H9 (cell line): ENCODE results near the gene KLF15. TPM values are rescaled to one million over a fixed set of nuclear protein-coding genes. Genes with fewer than 3 reads are reported as not detected.

Experiments used
- DNase-seq: peaks from one replicate; pipeline ENCODE4 v3.0.0-alpha.2; 2017
- H2AFZ ChIP-seq: one replicate; pipeline ENCODE4 v1.6.1; 2013; ENCODE audit warnings: mild to moderate bottlenecking, low read length, control low read depth, moderate library complexity
- H2AK5ac ChIP-seq: 2 replicates; pipeline ENCODE4 v1.6.1; 2013; ENCODE audit warnings: low read length, control low read depth, mixed read lengths; ENCODE audit not compliant: insufficient read length
- H2BK120ac ChIP-seq: one replicate; pipeline ENCODE4 v1.6.1; 2013; ENCODE audit warnings: low read depth, mild to moderate bottlenecking, low read length, control low read depth, inconsistent platforms; ENCODE audit not compliant: poor library complexity, severe bottlenecking
- H2BK12ac ChIP-seq: 2 replicates; pipeline ENCODE4 v1.6.1; 2013; ENCODE audit warnings: low read length, control low read depth, mixed read lengths, low read depth; ENCODE audit not compliant: insufficient read length
- H2BK15ac ChIP-seq: 2 replicates; pipeline ENCODE4 v1.6.1; 2013; ENCODE audit warnings: low read depth, low read length, control low read depth
- H2BK20ac ChIP-seq: one replicate; pipeline ENCODE4 v1.6.1; 2013; ENCODE audit warnings: low read depth, mild to moderate bottlenecking, low read length, control low read depth, inconsistent platforms; ENCODE audit not compliant: poor library complexity, severe bottlenecking
- H2BK5ac ChIP-seq: 2 replicates; pipeline ENCODE4 v1.6.1; 2013; ENCODE audit warnings: low read length, control low read depth, mixed read lengths; ENCODE audit not compliant: insufficient read length
- H3K14ac ChIP-seq: 2 replicates; pipeline ENCODE4 v1.6.1; 2013; ENCODE audit warnings: low read length, control low read depth; ENCODE audit not compliant: insufficient read depth
- H3K18ac ChIP-seq: 2 replicates; pipeline ENCODE4 v1.6.1; 2013; ENCODE audit warnings: low read depth, mild to moderate bottlenecking, mixed read lengths, low read length, control low read depth; ENCODE audit not compliant: insufficient read length
- H3K23ac ChIP-seq: 2 replicates; pipeline ENCODE4 v1.6.1; 2013; ENCODE audit warnings: low read length, control low read depth, mixed read lengths, low read depth; ENCODE audit not compliant: insufficient read length
- H3K23me2 ChIP-seq: 2 replicates; pipeline ENCODE4 v1.6.1; 2013; ENCODE audit warnings: low read depth, mild to moderate bottlenecking, mixed read lengths, low read length, control low read depth; ENCODE audit not compliant: insufficient read length, poor library complexity, severe bottlenecking
- H3K27ac ChIP-seq: 2 replicates; pipeline ENCODE4 v1.5.1; 2013; ENCODE audit warnings: low read length, control low read depth, mixed read lengths, low read depth; ENCODE audit not compliant: insufficient read length
- H3K27me3 ChIP-seq: 2 replicates; pipeline ENCODE4 v1.6.1; 2013; ENCODE audit warnings: low read length, control low read depth, inconsistent platforms; ENCODE audit not compliant: insufficient read depth
- H3K4ac ChIP-seq: 2 replicates; pipeline ENCODE4 v1.6.1; 2013; ENCODE audit warnings: low read depth, mild to moderate bottlenecking, control low read depth, inconsistent platforms, low read length, moderate library complexity
- H3K4me1 ChIP-seq: 2 replicates; pipeline ENCODE4 v1.6.1; 2013; ENCODE audit warnings: low read length, control low read depth, inconsistent platforms; ENCODE audit not compliant: insufficient read depth
- H3K4me2 ChIP-seq: 2 replicates; pipeline ENCODE4 v1.6.1; 2013; ENCODE audit warnings: low read length, control low read depth, mixed read lengths; ENCODE audit not compliant: insufficient read length, insufficient read depth
- H3K56ac ChIP-seq: 2 replicates; pipeline ENCODE4 v1.6.1; 2013; ENCODE audit warnings: low read depth, mild to moderate bottlenecking, mixed read lengths, low read length, control low read depth; ENCODE audit not compliant: insufficient read length
- H3K79me1 ChIP-seq: 2 replicates; pipeline ENCODE4 v1.6.1; 2013; ENCODE audit warnings: low read depth, mild to moderate bottlenecking, moderate library complexity, low read length, control low read depth, inconsistent platforms; ENCODE audit not compliant: insufficient read depth, poor library complexity, severe bottlenecking
- H3K79me2 ChIP-seq: 2 replicates; pipeline ENCODE4 v1.6.1; 2013; ENCODE audit warnings: low read length, control low read depth, inconsistent platforms; ENCODE audit not compliant: insufficient read depth
- H3K9ac ChIP-seq: 2 replicates; pipeline ENCODE4 v1.6.1; 2013; ENCODE audit warnings: low read length, control low read depth, mixed read lengths; ENCODE audit not compliant: insufficient read length; ENCODE audit errors: extremely low read depth
- H3K9me3 ChIP-seq: one replicate; pipeline ENCODE4 v1.6.1; 2013; ENCODE audit warnings: low read depth, low read length, inconsistent platforms; ENCODE audit not compliant: control insufficient read depth
- H3T11ph ChIP-seq: one replicate; pipeline ENCODE4 v1.6.1; 2013; ENCODE audit warnings: mild to moderate bottlenecking, low read length, control low read depth, inconsistent platforms
- H4K20me1 ChIP-seq: one replicate; pipeline ENCODE4 v1.6.1; 2013; ENCODE audit not compliant: control insufficient read depth, insufficient read length, insufficient read depth
- H4K5ac ChIP-seq: 2 replicates; pipeline ENCODE4 v1.6.1; 2013; ENCODE audit warnings: low read depth, mild to moderate bottlenecking, mixed read lengths, low read length, control low read depth; ENCODE audit not compliant: insufficient read length
- H4K8ac ChIP-seq: replicated peaks from 2 replicates; pipeline ENCODE4 v1.6.1; 2013; ENCODE audit warnings: low read length, control low read depth, mixed read lengths, low read depth; ENCODE audit not compliant: insufficient read length
- H4K91ac ChIP-seq: 2 replicates; pipeline ENCODE4 v1.6.1; 2013; ENCODE audit warnings: low read depth, mild to moderate bottlenecking, moderate library complexity, mixed read lengths, low read length, control low read depth; ENCODE audit not compliant: insufficient read length
- H3K27ac Mint-ChIP-seq, 3 experiments: 2 replicates in 2 of 3; 3 replicates in 1 of 3; pipeline ENCODE4 v1.8.0; 2020 to 2021; ENCODE audit warnings: mixed read lengths in 3 of 3, mild to moderate bottlenecking in 1 of 3, moderate library complexity in 1 of 3
- H3K27me3 Mint-ChIP-seq: 2 replicates; pipeline ENCODE4 v1.8.0; 2021; ENCODE audit warnings: low read depth, mild to moderate bottlenecking, moderate library complexity, mixed read lengths
- H3K36me3 Mint-ChIP-seq, 3 experiments: 2 replicates in 2 of 3; 3 replicates in 1 of 3; pipeline ENCODE4 v1.8.0; 2020 to 2021; ENCODE audit warnings: low read depth in 3 of 3, mixed read lengths in 3 of 3; ENCODE audit not compliant: insufficient read depth in 1 of 3
- H3K4me1 Mint-ChIP-seq, 2 experiments: 2 replicates each; pipeline ENCODE4 v1.8.0; 2020; ENCODE audit warnings: mixed read lengths in 2 of 2
- H3K4me3 Mint-ChIP-seq, 2 experiments: 2 replicates in 1 of 2; 3 replicates in 1 of 2; pipeline ENCODE4 v1.8.0; 2020 to 2021; ENCODE audit warnings: mild to moderate bottlenecking in 2 of 2, mixed read lengths in 2 of 2, moderate library complexity in 1 of 2
- H3K9me3 Mint-ChIP-seq, 2 experiments: 2 replicates in 1 of 2; 3 replicates in 1 of 2; pipeline ENCODE4 v1.8.0; 2020; ENCODE audit warnings: mild to moderate bottlenecking in 2 of 2, mixed read lengths in 2 of 2, moderate library complexity in 1 of 2
- CTCF ChIP-seq: fragments of 200-600 bp; sonication (generic); conservative IDR thresholded peaks from 3 replicates; pipeline ENCODE4 v1.8.0; 2021; ENCODE audit warnings: antibody characterized with exemption, mild to moderate bottlenecking
- WGBS: extraction: QIAGEN DNeasy Blood & Tissue Kit; methylation state at CpG from one replicate; pipeline ENCODE4 v1.1.7; 2013; ENCODE audit warnings: missing lambda C conversion rate, low lambda C conversion rate, mixed read lengths; ENCODE audit not compliant: insufficient read length; ENCODE audit errors: extremely low coverage; 5-methylcytosine and 5-hydroxymethylcytosine counted together
- total RNA-seq: library from RNA; stranded (reverse); gene quantifications from 2 replicates; pipeline ENCODE4 v1.2.1, GENCODE V29; 2021

KLF15 gene
- total RNA-seq, 1 experiment from 2014 or later: 10.8 TPM

- Histone ChIP-seq H3K4ac (no peak overlapping the region), H2BK20ac (no peak overlapping the region), H2BK15ac (no peak overlapping the region), H4K91ac (no peak overlapping the region), H2AK5ac (no peak overlapping the region), H3K18ac (no peak overlapping the region), H3K4me1 (peaks cover 3% of the 10 kb centered on the region; the same call in 1 of the 2 replicates), H2BK12ac (no peak overlapping the region), H3K9me3 (no peaks in the 10 kb centered on the region), H3T11ph (no peak overlapping the region), H3K9ac (no peak overlapping the region), H3K23me2 (no peaks in the 10 kb centered on the region), H3K4me2 (no peak overlapping the region), H3K27ac (no peak overlapping the region), H3K79me1 (no peaks in the 10 kb centered on the region), H3K23ac (no peak overlapping the region), H3K56ac (no peak overlapping the region), H3K14ac (no peak overlapping the region), H4K20me1 (no peaks in the 10 kb centered on the region), H2BK5ac (no peak overlapping the region), H4K5ac (no peak overlapping the region), H4K8ac (no peak overlapping the region), H2AFZ (no peak overlapping the region), H2BK120ac (no peak overlapping the region), H3K79me2 (no peaks in the 10 kb centered on the region), H3K27me3 (no peaks in the 10 kb centered on the region)
- no peak for TF ChIP-seq CTCF
- no peak for DNase-seq
- H3K9me3 Mint-ChIP-seq: peaks cover 0 to 3% of the 10 kb centered on the region in 2 experiments; a peak in 3 of 5 replicates
- H3K27me3 Mint-ChIP-seq: peaks cover 6% of the 10 kb centered on the region
- H3K4me3 Mint-ChIP-seq: no peak overlapping the region
- WGBS: no CpG with 5 or more reads among the region's 3 CpGs
- no peaks in the 10 kb centered on the region; a peak in 1 of 7 replicates for H3K36me3 Mint-ChIP-seq
- peaks cover 11 to 16% of the 10 kb centered on the region in 2 experiments for H3K4me1 Mint-ChIP-seq
- H3K27ac Mint-ChIP-seq: no peak overlapping the region
These were observed 19.2 kb upstream of the KLF15 start for GRCh38 chr3:126376444-126376843.
